ENCODE measurements around the gene KANK4.

DNA sequence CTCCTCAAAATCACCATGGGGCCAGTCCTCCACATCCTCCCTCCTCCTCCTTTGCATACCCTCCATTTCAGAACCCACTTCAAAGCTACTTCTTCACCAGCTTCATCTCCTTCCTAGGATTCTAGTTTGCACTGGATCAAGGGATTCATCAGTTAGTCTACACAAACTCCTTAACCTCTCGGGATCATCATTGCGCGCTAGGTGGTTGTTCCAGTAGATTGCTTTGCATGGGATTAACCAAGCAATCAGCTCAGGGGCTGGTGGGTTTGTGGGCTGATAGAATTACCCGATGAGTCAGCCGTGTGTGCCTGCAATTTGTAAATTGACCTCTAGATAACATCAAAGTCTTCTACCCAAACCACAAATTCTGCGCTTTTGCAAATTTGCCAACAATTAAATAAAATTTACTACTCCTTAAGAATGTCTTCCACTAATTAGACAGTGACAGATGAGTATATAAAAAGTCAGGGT is 7.7 kb downstream of the KANK4 start:
- TF ChIP-seq EZH2 (IDR thresholded peaks at IDR 0.05; ENCODE audit: borderline replicate concordance, insufficient read depth, low read depth, low read length, poor library complexity, severe bottlenecking), result no peak
- TF ChIP-seq, protein P1, sequence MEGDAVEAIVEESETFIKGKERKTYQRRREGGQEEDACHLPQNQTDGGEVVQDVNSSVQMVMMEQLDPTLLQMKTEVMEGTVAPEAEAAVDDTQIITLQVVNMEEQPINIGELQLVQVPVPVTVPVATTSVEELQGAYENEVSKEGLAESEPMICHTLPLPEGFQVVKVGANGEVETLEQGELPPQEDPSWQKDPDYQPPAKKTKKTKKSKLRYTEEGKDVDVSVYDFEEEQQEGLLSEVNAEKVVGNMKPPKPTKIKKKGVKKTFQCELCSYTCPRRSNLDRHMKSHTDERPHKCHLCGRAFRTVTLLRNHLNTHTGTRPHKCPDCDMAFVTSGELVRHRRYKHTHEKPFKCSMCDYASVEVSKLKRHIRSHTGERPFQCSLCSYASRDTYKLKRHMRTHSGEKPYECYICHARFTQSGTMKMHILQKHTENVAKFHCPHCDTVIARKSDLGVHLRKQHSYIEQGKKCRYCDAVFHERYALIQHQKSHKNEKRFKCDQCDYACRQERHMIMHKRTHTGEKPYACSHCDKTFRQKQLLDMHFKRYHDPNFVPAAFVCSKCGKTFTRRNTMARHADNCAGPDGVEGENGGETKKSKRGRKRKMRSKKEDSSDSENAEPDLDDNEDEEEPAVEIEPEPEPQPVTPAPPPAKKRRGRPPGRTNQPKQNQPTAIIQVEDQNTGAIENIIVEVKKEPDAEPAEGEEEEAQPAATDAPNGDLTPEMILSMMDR (IDR thresholded peaks at IDR 0.05), result no peak

Data from B cell (primary cell).